GM18951 (cell line): ENCODE measurements around the gene SCUBE2.

ENCODE experiments used
- POLR2A ChIP-seq: IDR thresholded peaks from 4 replicates; pipeline ENCODE4 v1.6.1; 2011; ENCODE audit warnings: mild to moderate bottlenecking; ENCODE audit not compliant: insufficient read length, insufficient read depth; ENCODE audit errors: extremely low read depth
- in situ Hi-C: fragments of 300-500 bp; cut with MboI; formaldehyde crosslinking; loops from one replicate; pipeline ENCODE4 v1.12.0; 2022; ENCODE audit warnings: low sequenced_read_pairs, mixed read lengths, inconsistent platforms; ENCODE audit not compliant: unreplicated experiment

Gene SCUBE2

DNA sequence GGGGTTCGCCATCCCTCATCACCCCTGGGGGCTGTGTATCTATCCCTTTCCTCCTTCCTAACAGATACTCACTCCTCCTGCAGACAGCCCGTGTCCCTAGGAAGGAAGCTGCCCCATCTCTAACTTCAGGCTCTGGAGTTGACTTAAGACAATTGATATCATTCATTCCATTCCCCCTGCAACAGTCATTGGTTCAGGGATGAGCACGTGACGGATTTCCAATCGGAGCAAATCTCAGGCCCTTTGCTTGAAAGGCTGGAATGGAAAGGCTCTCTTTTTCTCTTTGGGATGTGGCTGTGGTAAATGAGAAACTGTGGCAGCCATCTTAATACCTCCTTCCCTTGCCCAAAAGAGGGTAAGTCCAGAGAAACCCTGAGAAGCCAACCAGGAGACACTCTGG, 5.0 kb upstream of the SCUBE2 start:
- in situ Hi-C loops: no loop called here

GRCh38 chr11:9095421-9095820, 4.0 kb upstream of the SCUBE2 start:
- in situ Hi-C loops: no loop called here
- TF ChIP-seq POLR2A: no peak

More for the DNA sequence above, 5.0 kb upstream of the SCUBE2 start:
- no peak for TF ChIP-seq POLR2A

GRCh38 chr11:9094420-9094819, 3.0 kb upstream of the SCUBE2 start:
- in situ Hi-C loops: no loop called here
- no peak for TF ChIP-seq POLR2A

GRCh38 chr11:9092853-9093778, 1.7 kb upstream of the SCUBE2 start:
- in situ Hi-C loops: no loop called here
- TF ChIP-seq POLR2A: no peak

- in situ Hi-C loops: no loop called here
- no peak for TF ChIP-seq POLR2A
These were observed 673 bp upstream of the SCUBE2 start for GRCh38 chr11:9092072-9092471.

GRCh38 chr11:9090488-9091043, 833 bp downstream of the SCUBE2 start:
- TF ChIP-seq POLR2A: no peak
- in situ Hi-C loops: no loop called here

GRCh38 chr11:9089636-9090035, 1.8 kb downstream of the SCUBE2 start:
- no peak for TF ChIP-seq POLR2A
- in situ Hi-C loops: no loop called here

GRCh38 chr11:9089061-9089460, 2.3 kb downstream of the SCUBE2 start:
- no peak for TF ChIP-seq POLR2A
- in situ Hi-C loops: no loop called here

DNA sequence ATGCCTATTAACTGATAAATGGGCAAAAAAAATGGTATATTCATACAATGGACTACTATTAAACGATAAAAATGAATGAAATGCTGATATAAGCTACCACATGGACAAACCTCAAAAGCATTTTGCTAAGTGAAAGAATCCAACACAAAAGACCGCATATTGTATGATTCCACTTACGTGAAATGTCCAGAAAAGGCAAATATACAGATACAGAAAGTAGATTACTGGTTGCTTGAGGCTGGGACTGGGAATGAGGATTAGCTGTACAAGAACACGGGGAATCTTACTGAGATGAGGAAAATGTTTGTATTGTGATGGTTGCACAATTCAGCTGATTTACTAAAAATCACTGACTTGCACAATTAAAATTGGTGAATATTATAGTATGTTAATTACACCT, 8.8 kb downstream of the SCUBE2 start:
- in situ Hi-C loops: no loop called here
- TF ChIP-seq POLR2A: no peak

DNA sequence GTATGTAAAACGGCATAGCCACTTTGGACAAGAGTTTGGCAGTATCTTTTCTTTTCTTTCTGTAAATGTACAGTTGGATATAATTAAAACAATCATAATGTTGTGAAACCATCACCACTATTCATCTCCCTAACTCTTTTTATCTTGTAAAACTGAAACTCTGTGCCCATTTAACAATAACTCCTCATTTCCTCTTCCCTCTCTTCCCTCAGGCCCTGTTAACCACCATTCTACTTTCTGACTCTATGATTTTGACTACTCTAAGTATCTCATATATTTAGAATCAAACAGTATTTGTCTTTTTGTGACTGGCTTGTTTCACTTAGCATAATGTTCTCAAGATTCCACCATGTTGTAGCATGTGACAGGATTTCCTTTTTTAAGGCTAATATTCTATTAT, 10.2 kb downstream of the SCUBE2 start:
- no peak for TF ChIP-seq POLR2A
- in situ Hi-C loops: no loop called here

- no peak for TF ChIP-seq POLR2A
- in situ Hi-C loops: no loop called here
These were observed 13.0 kb downstream of the SCUBE2 start for GRCh38 chr11:9078113-9079086.

GRCh38 chr11:9077164-9077563, 14.2 kb downstream of the SCUBE2 start:
- no peak for TF ChIP-seq POLR2A
- in situ Hi-C loops: no loop called here

GRCh38 chr11:9076661-9077060, 14.7 kb downstream of the SCUBE2 start:
- no peak for TF ChIP-seq POLR2A
- in situ Hi-C loops: no loop called here
